OCI-LY3 (cell line): ENCODE results near the gene ZNF644.

Source experiments
- H2AFZ ChIP-seq: fragments of 200-600, 300-600 bp; shearing (Covaris generic); 2 replicates; pipeline ENCODE4 v1.6.0; 2014; ENCODE audit warnings: antibody characterized with exemption, low read depth, low read length
- H3K27ac ChIP-seq: fragments of 200-600, 300-600 bp; sonication (generic); 2 replicates; pipeline ENCODE4 v1.5.1; 2014; ENCODE audit warnings: mild to moderate bottlenecking, low read length, moderate library complexity, mixed read lengths
- H3K27me3 ChIP-seq: fragments of 200-600, 300-600 bp; sonication (generic); 2 replicates; pipeline ENCODE4 v1.6.1; 2014; ENCODE audit warnings: low read depth, low read length, mixed read lengths
- H3K36me3 ChIP-seq: fragments of 200-600, 300-600 bp; sonication (generic); replicated peaks from 2 replicates; pipeline ENCODE3; 2014; ENCODE audit warnings: low read depth, low read length, mixed read lengths
- H3K4me1 ChIP-seq: fragments of 300-600, 200-600 bp; sonication (generic); 2 replicates; pipeline ENCODE4 v1.6.1; 2014; ENCODE audit warnings: low read length, mixed read lengths
- H3K4me2 ChIP-seq: fragments of 200-600, 300-600 bp; sonication (generic); 2 replicates; pipeline ENCODE4 v1.6.1; 2014; ENCODE audit warnings: low read length, mixed read lengths
- H3K4me3 ChIP-seq: fragments of 300-600, 200-600 bp; sonication (generic); 2 replicates; pipeline ENCODE4 v1.5.1; 2014; ENCODE audit warnings: antibody characterized with exemption, mild to moderate bottlenecking, low read length, moderate library complexity
- H3K79me2 ChIP-seq: fragments of 300-600, 200-600 bp; shearing (Covaris generic); 2 replicates; pipeline ENCODE4 v1.6.1; 2014; ENCODE audit warnings: mild to moderate bottlenecking, low read length, mixed read lengths
- H3K9ac ChIP-seq: fragments of 300-600, 200-600 bp; shearing (Covaris generic); 2 replicates; pipeline ENCODE4 v1.6.0; 2014; ENCODE audit warnings: mild to moderate bottlenecking, low read length, moderate library complexity
- H3K9me3 ChIP-seq: fragments of 200-600, 300-600 bp; shearing (Covaris generic); 2 replicates; pipeline ENCODE4 v1.6.1; 2014; ENCODE audit warnings: low read length, mixed read lengths; ENCODE audit not compliant: insufficient read depth
- H4K20me1 ChIP-seq: fragments of 200-600, 300-600 bp; sonication (generic); 2 replicates; pipeline ENCODE4 v1.6.1; 2016; ENCODE audit warnings: low read length, mixed read lengths; ENCODE audit not compliant: insufficient read depth
- CTCF ChIP-seq: fragments of 200-600, 300-600 bp; sonication (generic); IDR thresholded peaks from 2 replicates; pipeline ENCODE4 v1.5.1; 2014; ENCODE audit warnings: antibody characterized with exemption, low read length, low read depth
- EZH2phosphoT487 ChIP-seq: fragments of 200-600 bp; shearing (Covaris generic); IDR thresholded peaks from 2 replicates; pipeline ENCODE4 v1.6.1; 2018; ENCODE audit warnings: antibody characterized with exemption, mixed run types, low read depth

Gene ZNF644

GRCh38 chr1:90987841-90988240 is 34.0 kb downstream of the ZNF644 start:
- Histone ChIP-seq H3K4me2 (no peak overlapping the region), H3K9ac (no peak overlapping the region), H3K4me1 (peaks cover 30% of the 10 kb centered on the region), H3K9me3 (no peaks in the 10 kb centered on the region), H2AFZ (no peak overlapping the region), H4K20me1 (peaks cover 93% of the 10 kb centered on the region), H3K4me3 (no peak overlapping the region), H3K79me2 (peaks cover 100% of the 10 kb centered on the region), H3K27ac (no peak overlapping the region), H3K27me3 (no peaks in the 10 kb centered on the region), H3K36me3 (peaks cover 46% of the 10 kb centered on the region)
- TF ChIP-seq CTCF, result no peak
- no peak for TF ChIP-seq EZH2phosphoT487

GRCh38 chr1:90986953-90987352 is 34.9 kb downstream of the ZNF644 start:
- Histone ChIP-seq H3K9me3 (no peaks in the 10 kb centered on the region), H3K4me2 (no peak overlapping the region), H3K27me3 (no peaks in the 10 kb centered on the region), H3K9ac (no peak overlapping the region), H3K27ac (no peak overlapping the region), H3K4me1 (peaks cover 30% of the 10 kb centered on the region), H3K79me2 (peaks cover 98% of the 10 kb centered on the region), H3K36me3 (peaks cover 40% of the 10 kb centered on the region), H4K20me1 (peaks cover 91% of the 10 kb centered on the region), H2AFZ (no peak overlapping the region), H3K4me3 (no peak overlapping the region)
- TF ChIP-seq CTCF (no peak), EZH2phosphoT487 (no peak)

DNA sequence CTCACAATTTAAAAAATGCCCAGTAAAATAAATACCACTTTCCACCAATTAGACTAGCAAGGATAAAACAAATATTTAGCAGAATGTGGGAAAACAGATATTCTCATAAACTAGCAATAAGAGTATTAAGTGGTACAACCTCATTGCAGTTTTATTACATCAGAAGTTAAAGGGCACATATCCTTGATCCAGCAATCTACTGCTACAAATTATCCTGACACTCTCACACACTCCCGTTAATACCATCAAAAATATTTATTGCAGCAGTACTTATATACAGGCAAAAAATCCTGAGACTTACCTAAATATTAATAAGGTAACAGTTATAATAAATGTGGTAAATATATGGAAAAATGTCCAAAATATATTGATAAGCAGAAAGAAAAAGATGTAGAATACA is 44.3 kb downstream of the ZNF644 start:
- Histone ChIP-seq H4K20me1 (peaks cover 41% of the 10 kb centered on the region), H3K79me2 (peaks cover 56% of the 10 kb centered on the region)
- TF ChIP-seq CTCF, result no peak
- no peak for TF ChIP-seq EZH2phosphoT487

DNA sequence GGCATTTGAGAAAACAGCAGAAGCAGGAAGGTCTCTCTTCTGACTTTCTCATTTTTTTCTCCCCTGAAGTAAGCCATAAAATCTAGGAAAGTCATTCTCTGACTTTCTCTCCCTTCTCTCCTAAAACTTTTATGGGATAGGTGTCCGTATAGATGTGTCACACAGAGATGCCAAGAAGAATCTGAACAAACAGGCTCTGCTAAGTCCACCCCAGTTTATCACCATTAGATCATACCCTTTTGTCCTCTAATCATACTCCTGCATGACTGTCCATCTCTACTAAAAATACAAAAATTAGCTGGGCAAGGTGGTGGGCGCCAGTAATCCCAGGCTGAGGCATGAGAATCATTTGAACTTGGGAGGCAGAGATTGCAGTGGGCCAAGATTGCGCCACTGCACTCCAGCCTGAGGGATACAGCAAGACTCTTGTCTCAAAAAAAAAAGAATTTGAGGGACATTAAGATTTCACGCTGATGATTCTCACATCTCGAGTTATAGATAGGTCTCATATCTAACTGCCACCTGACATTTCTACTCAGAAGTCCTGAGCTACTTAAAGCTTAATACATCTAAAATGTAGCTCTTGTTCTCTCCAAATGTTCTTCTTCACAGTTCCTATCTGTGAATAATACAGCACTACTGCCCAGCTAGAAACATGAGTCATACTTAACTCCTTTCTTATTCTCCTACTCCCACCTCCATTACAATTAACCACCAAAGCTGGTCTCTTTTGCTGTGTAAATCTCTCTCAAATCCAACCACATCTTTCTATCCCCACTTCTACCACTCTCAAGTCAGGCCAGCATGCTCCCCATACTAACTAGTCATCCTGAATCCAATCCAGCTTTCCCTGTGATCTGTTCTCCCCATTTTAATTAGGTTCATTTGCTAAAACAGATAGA is 47.7 kb downstream of the ZNF644 start:
- Histone ChIP-seq H4K20me1 (peaks cover 45% of the 10 kb centered on the region), H3K9ac (no peak overlapping the region), H2AFZ (no peak overlapping the region), H3K4me3 (no peak overlapping the region), H3K9me3 (no peaks in the 10 kb centered on the region), H3K36me3 (peaks cover 11% of the 10 kb centered on the region), H3K4me1 (no peaks in the 10 kb centered on the region), H3K79me2 (peaks cover 68% of the 10 kb centered on the region), H3K27ac (no peak overlapping the region), H3K27me3 (no peaks in the 10 kb centered on the region), H3K4me2 (no peak overlapping the region)
- TF ChIP-seq CTCF, result no peak
- TF ChIP-seq EZH2phosphoT487, result no peak

More for the DNA sequence above, 44.3 kb downstream of the ZNF644 start:
- H3K9me3 ChIP-seq, result no peaks in the 10 kb centered on the region
- no peak overlapping the region for H3K27ac ChIP-seq
- peaks cover 24% of the 10 kb centered on the region for H3K36me3 ChIP-seq
- no peak overlapping the region for H3K4me2 ChIP-seq
- no peak overlapping the region for H3K4me3 ChIP-seq
- no peaks in the 10 kb centered on the region for H3K4me1 ChIP-seq
- H3K9ac ChIP-seq, result no peak overlapping the region
- H3K27me3 ChIP-seq, result no peaks in the 10 kb centered on the region
- no peak overlapping the region for H2AFZ ChIP-seq
